CD4-positive, alpha-beta memory T cell (primary cell): ENCODE measurements around the gene ABCC1. TPM values are rescaled to one million over a fixed set of nuclear protein-coding genes. Genes with fewer than 3 reads are reported as not detected.
"Not testable (repeated sequence)": the region's sequence is repeated elsewhere in the genome, so short reads cannot be mapped to it uniquely, and the experiment has no call there.

Source experiments
- CTCF ChIA-PET: fragments of 350-600 bp; sonication (Branson Sonifier 250); formaldehyde crosslinking; loops from one replicate; lab custom pipeline; 2021; ENCODE audit warnings: inconsistent platforms; ENCODE audit not compliant: partially characterized antibody; lab: Charles Lee
- POLR2A ChIA-PET: fragments of 350-600 bp; sonication (Branson Sonifier 250); formaldehyde crosslinking; loops from one replicate; lab custom pipeline; 2021; ENCODE audit not compliant: partially characterized antibody; lab: Charles Lee
- DNase-seq, 5 donors: peaks; one replicate each; pipeline versions ENCODE4 v3.0.0 to v3.0.0-alpha.2; 2020 to 2022; ENCODE audit warnings: mixed read lengths in 1 of 5
- H3K27ac ChIP-seq: one replicate; pipeline ENCODE4 v1.7.0; 2013; ENCODE audit warnings: low read depth, low read length
- H3K27me3 ChIP-seq: 2 replicates; pipeline ENCODE4 v1.7.0; 2013; ENCODE audit warnings: mild to moderate bottlenecking, low read length, moderate library complexity; ENCODE audit not compliant: insufficient read depth
- H3K36me3 ChIP-seq: 2 replicates; pipeline ENCODE4 v1.7.0; 2013; ENCODE audit warnings: mild to moderate bottlenecking, low read length, moderate library complexity; ENCODE audit not compliant: insufficient read depth
- H3K4me1 ChIP-seq: 2 replicates; pipeline ENCODE4 v1.7.0; 2013; ENCODE audit warnings: mild to moderate bottlenecking, low read length, moderate library complexity; ENCODE audit not compliant: insufficient read depth
- H3K4me3 ChIP-seq, 2 donors: one replicate each; pipeline ENCODE4 v1.7.0; 2013; ENCODE audit warnings: low read length in 2 of 2, mild to moderate bottlenecking in 1 of 2
- H3K9me3 ChIP-seq, 2 donors: one replicate each; pipeline ENCODE4 v1.7.0; 2013; ENCODE audit warnings: low read length in 2 of 2, control low read depth in 1 of 2; ENCODE audit not compliant: control insufficient read depth in 1 of 2
- H3K27ac Mint-ChIP-seq, 7 donors: one replicate each; pipeline ENCODE4 v1.8.0; 2020 to 2021; ENCODE audit warnings: mixed read lengths in 7 of 7, mild to moderate bottlenecking in 6 of 7, inconsistent platforms in 3 of 7, moderate library complexity in 3 of 7
- H3K27me3 Mint-ChIP-seq, 2 donors: one replicate each; pipeline ENCODE4 v1.8.0; 2020 to 2021; ENCODE audit warnings: mixed read lengths in 2 of 2
- H3K36me3 Mint-ChIP-seq, 2 donors: one replicate each; pipeline ENCODE4 v1.8.0; 2020 to 2021; ENCODE audit warnings: mixed read lengths in 2 of 2, inconsistent platforms in 1 of 2, mild to moderate bottlenecking in 1 of 2
- H3K4me1 Mint-ChIP-seq, 4 donors: one replicate each; pipeline ENCODE4 v1.8.0; 2020 to 2021; ENCODE audit warnings: mixed read lengths in 4 of 4, mild to moderate bottlenecking in 1 of 4
- H3K4me3 Mint-ChIP-seq, 8 donors: one replicate each; pipeline ENCODE4 v1.8.0; 2020 to 2021; ENCODE audit warnings: mixed read lengths in 8 of 8, mild to moderate bottlenecking in 7 of 8, moderate library complexity in 6 of 8, inconsistent platforms in 3 of 8
- H3K9me3 Mint-ChIP-seq, 8 donors: one replicate each; pipeline ENCODE4 v1.8.0; 2020 to 2021; ENCODE audit warnings: mixed read lengths in 8 of 8, mild to moderate bottlenecking in 5 of 8, inconsistent platforms in 3 of 8, moderate library complexity in 1 of 8
- intact Hi-C: fragments of 100-400 bp; cut with micrococcal nuclease; formaldehyde crosslinking; loops from one replicate; pipeline ENCODE4 v1.15.1; 2023
- polyA plus RNA-seq, 2 donors: library from polyadenylated mRNA; unstranded; fragments of 300-500 nt; fragmentation: Illumina TruSeq; gene quantifications; one replicate each; pipeline ENCODE4 v1.2.3, GENCODE V29; 2021
- total RNA-seq, 2 experiments: library from RNA; stranded (reverse); gene quantifications; one replicate each; pipeline ENCODE4 v1.2.3, GENCODE V29; 2021

The ABCC1 gene
- total and polyA plus RNA-seq, 4 experiments from 2014 or later = 1.9 to 69.9 (median 34.2) TPM

GRCh38 chr16:16145286-16145685, 195.9 kb downstream of the ABCC1 start:
- no peak for DNase-seq
- Histone ChIP-seq H3K27me3 (no peaks in the 10 kb centered on the region), H3K4me1 (no peaks in the 10 kb centered on the region), H3K4me3 (no peak overlapping the region), H3K27ac (no peak overlapping the region), H3K36me3 (peaks cover 21% of the 10 kb centered on the region), H3K9me3 (no peaks in the 10 kb centered on the region)
- H3K4me3 Mint-ChIP-seq = no peak overlapping the region
- no peaks in the 10 kb centered on the region for H3K27me3 Mint-ChIP-seq
- peaks cover 34 to 40% of the 10 kb centered on the region in 2 donors for H3K36me3 Mint-ChIP-seq
- H3K4me1 Mint-ChIP-seq = no peaks in the 10 kb centered on the region
- intact Hi-C loops = no loop called here
- H3K9me3 Mint-ChIP-seq = peaks cover 0 to 2% (median 0%) of the 10 kb centered on the region in 8 donors
- POLR2A ChIA-PET = no interaction called here
- peak overlapping the region in 1 of 7 donors; percentile 53 for H3K27ac Mint-ChIP-seq
- CTCF ChIA-PET = interaction anchor here (2.5 kb wide), 1 partner anchor 17 kb away, joined by 6 read pairs; no protein-coding TSS in a partner anchor

- POLR2A ChIA-PET = no interaction called here
- peaks cover 0 to 8% (median 4%) of the 10 kb centered on the region in 4 donors for H3K4me1 Mint-ChIP-seq
- no peak overlapping the region for H3K27ac Mint-ChIP-seq
Observed at GRCh38 chr16:16146380-16147315, 197.2 kb downstream of the ABCC1 start.

GRCh38 chr16:16147316-16147999, 198.0 kb downstream of the ABCC1 start:
- Mint-ChIP-seq H3K36me3 (peaks cover 19 to 23% of the 10 kb centered on the region in 2 donors), H3K4me1 (peaks cover 0 to 9% (median 4%) of the 10 kb centered on the region in 4 donors), H3K4me3 (no peak overlapping the region), H3K27ac (peak overlapping the region in 1 of 7 donors; percentile 8), H3K9me3 (peaks cover 0 to 4% (median 0%) of the 10 kb centered on the region in 8 donors), H3K27me3 (no peaks in the 10 kb centered on the region)
- Histone ChIP-seq H3K36me3 (peaks cover 7% of the 10 kb centered on the region), H3K4me3 (no peak overlapping the region), H3K27ac (no peak overlapping the region), H3K9me3 (no peaks in the 10 kb centered on the region), H3K4me1 (no peaks in the 10 kb centered on the region), H3K27me3 (no peaks in the 10 kb centered on the region)
- CTCF ChIA-PET = interaction anchor here (1.3 kb wide), 1 partner anchor 25 kb away, joined by 3 read pairs; no protein-coding TSS in a partner anchor
- POLR2A ChIA-PET = no interaction called here
- intact Hi-C loops = no loop called here
- DNase-seq = no peak

More at GRCh38 chr16:16146380-16147315, 197.2 kb downstream of the ABCC1 start:
- Mint-ChIP-seq H3K4me3 (no peak overlapping the region), H3K27me3 (no peaks in the 10 kb centered on the region), H3K9me3 (peaks cover 0 to 4% (median 0%) of the 10 kb centered on the region in 8 donors), H3K36me3 (peaks cover 25 to 29% of the 10 kb centered on the region in 2 donors)
- H3K4me1 ChIP-seq = no peaks in the 10 kb centered on the region
- peaks cover 8% of the 10 kb centered on the region for H3K36me3 ChIP-seq
- no peak for DNase-seq
- intact Hi-C loops = no loop called here
- no peak overlapping the region for H3K27ac ChIP-seq
- CTCF ChIA-PET = no interaction called here
- no peaks in the 10 kb centered on the region for H3K27me3 ChIP-seq
- no peaks in the 10 kb centered on the region for H3K9me3 ChIP-seq
- H3K4me3 ChIP-seq = no peak overlapping the region

- H3K4me1 Mint-ChIP-seq, DNase-seq, H3K27me3 ChIP-seq, H3K9me3 Mint-ChIP-seq, H3K36me3 ChIP-seq, H3K4me3 Mint-ChIP-seq, intact Hi-C loops, H3K27ac ChIP-seq, H3K9me3 ChIP-seq, H3K4me1 ChIP-seq, POLR2A ChIA-PET, H3K27me3 Mint-ChIP-seq, H3K27ac Mint-ChIP-seq, H3K4me3 ChIP-seq: not testable (repeated sequence)
- peaks cover 16 to 18% of the 10 kb centered on the region in 2 donors for H3K36me3 Mint-ChIP-seq
- CTCF ChIA-PET = interaction anchor here (1.3 kb wide), 1 partner anchor 24 kb away, joined by 3 read pairs; no protein-coding TSS in a partner anchor
Observed at GRCh38 chr16:16148000-16148599, 198.7 kb downstream of the ABCC1 start.

GRCh38 chr16:16148755-16149154, 199.3 kb downstream of the ABCC1 start:
- Histone ChIP-seq H3K4me3 (no peak overlapping the region), H3K27me3 (no peaks in the 10 kb centered on the region), H3K4me1 (no peaks in the 10 kb centered on the region), H3K36me3 (peaks cover 4% of the 10 kb centered on the region), H3K9me3 (no peaks in the 10 kb centered on the region), H3K27ac (no peak overlapping the region)
- peak overlapping the region in 1 of 7 donors; percentile 75 for H3K27ac Mint-ChIP-seq
- DNase-seq = no peak
- peaks cover 14 to 16% of the 10 kb centered on the region in 2 donors for H3K36me3 Mint-ChIP-seq
- no peak overlapping the region for H3K4me3 Mint-ChIP-seq
- POLR2A ChIA-PET = no interaction called here
- intact Hi-C loops = no loop called here
- no peaks in the 10 kb centered on the region for H3K27me3 Mint-ChIP-seq
- H3K9me3 Mint-ChIP-seq = peaks cover 0 to 4% (median 0%) of the 10 kb centered on the region in 8 donors
- peaks cover 0 to 9% (median 4%) of the 10 kb centered on the region in 4 donors for H3K4me1 Mint-ChIP-seq
- CTCF ChIA-PET = interaction anchor here (1.3 kb wide), 1 partner anchor 24 kb away, joined by 3 read pairs; no protein-coding TSS in a partner anchor

- ChIA-PET CTCF (no interaction called here), POLR2A (no interaction called here)
- intact Hi-C loops = no loop called here
- H3K36me3 Mint-ChIP-seq = peaks cover 5 to 9% of the 10 kb centered on the region in 2 donors
- peaks cover 0 to 9% (median 4%) of the 10 kb centered on the region in 4 donors for H3K4me1 Mint-ChIP-seq
- Histone ChIP-seq H3K4me3 (no peak overlapping the region), H3K36me3 (no peaks in the 10 kb centered on the region), H3K4me1 (no peaks in the 10 kb centered on the region), H3K27ac (no peak overlapping the region), H3K9me3 (no peaks in the 10 kb centered on the region), H3K27me3 (no peaks in the 10 kb centered on the region)
- DNase-seq = no peak
- no peaks in the 10 kb centered on the region for H3K27me3 Mint-ChIP-seq
- peak overlapping the region in 1 of 7 donors; percentile 62 for H3K27ac Mint-ChIP-seq
- peaks cover 0 to 2% (median 0%) of the 10 kb centered on the region in 8 donors for H3K9me3 Mint-ChIP-seq
- no peak overlapping the region for H3K4me3 Mint-ChIP-seq
Observed at GRCh38 chr16:16149710-16150116, 200.3 kb downstream of the ABCC1 start.
